Measurements from ENCODE around the gene PRKD1.
A peak's percentile ranks its signal among the peaks of the same experiment; 100 is the strongest.

PRKD1 gene

GRCh38 chr14:29836395-29836794 lies 91.3 kb downstream of the PRKD1 start:
- no peak for FAIRE-seq

- FAIRE-seq: no peak
These were observed 95.6 kb downstream of the PRKD1 start for GRCh38 chr14:29832042-29832441.

GRCh38 chr14:29829851-29830250 lies 97.8 kb downstream of the PRKD1 start:
- peak; percentile 31 for FAIRE-seq

GRCh38 chr14:29823816-29824215 lies 103.8 kb downstream of the PRKD1 start:
- FAIRE-seq: no peak

- FAIRE-seq: no peak
These were observed 105.3 kb downstream of the PRKD1 start for GRCh38 chr14:29822430-29822709.

GRCh38 chr14:29821661-29822429 lies 105.8 kb downstream of the PRKD1 start:
- no peak for FAIRE-seq

- FAIRE-seq: no peak
These were observed 106.4 kb downstream of the PRKD1 start for GRCh38 chr14:29821242-29821641.

GRCh38 chr14:29820785-29821184 lies 106.9 kb downstream of the PRKD1 start:
- FAIRE-seq: no peak

GRCh38 chr14:29817767-29818405 lies 109.8 kb downstream of the PRKD1 start:
- FAIRE-seq: no peak

GRCh38 chr14:29815016-29815674 lies 112.5 kb downstream of the PRKD1 start:
- no peak for FAIRE-seq

GRCh38 chr14:29814156-29815015 lies 113.3 kb downstream of the PRKD1 start:
- no peak for FAIRE-seq

GRCh38 chr14:29810682-29811081 lies 117.0 kb downstream of the PRKD1 start:
- FAIRE-seq: no peak

- FAIRE-seq: no peak
These were observed 117.6 kb downstream of the PRKD1 start for GRCh38 chr14:29810064-29810463.

- FAIRE-seq: no peak
These were observed 121.5 kb downstream of the PRKD1 start for GRCh38 chr14:29806124-29806517.

- FAIRE-seq: no peak
These were observed 122.1 kb downstream of the PRKD1 start for GRCh38 chr14:29805415-29806123.

GRCh38 chr14:29804481-29805266 lies 123.0 kb downstream of the PRKD1 start:
- FAIRE-seq: no peak

- FAIRE-seq: no peak
These were observed 124.6 kb downstream of the PRKD1 start for GRCh38 chr14:29803045-29803444.

GRCh38 chr14:29802211-29802610 lies 125.4 kb downstream of the PRKD1 start:
- FAIRE-seq: no peak

GRCh38 chr14:29800961-29801360 lies 126.7 kb downstream of the PRKD1 start:
- no peak for FAIRE-seq

GRCh38 chr14:29799464-29800095 lies 128.1 kb downstream of the PRKD1 start:
- FAIRE-seq: no peak

- no peak for FAIRE-seq
These were observed 128.8 kb downstream of the PRKD1 start for GRCh38 chr14:29798811-29799210.
